ENCODE results near the gene FKBP5.

Gene FKBP5

GRCh38 chr6:35724471-35724870 is 35.8 kb upstream of the FKBP5 start:
- no peaks in the 10 kb centered on the region for H3K9me3 ChIP-seq (ENCODE audit: low read length)
- TF ChIP-seq EZH2 (IDR thresholded peaks at IDR 0.05; ENCODE audit: borderline replicate concordance, low read length) (no peak), CTCF (IDR thresholded peaks at IDR 0.05; ENCODE audit: low read length) (no peak)
- no peak overlapping the region for H3K4me3 ChIP-seq (ENCODE audit: low read depth, low read length, poor library complexity, severe bottlenecking)
- peak overlapping the region; percentile 97 for H3K27ac ChIP-seq (ENCODE audit: low read depth, low read length, poor library complexity, severe bottlenecking)
- no peak overlapping the region; the same call in 1 of the 2 replicates for H3K9ac ChIP-seq (ENCODE audit: low read length)
- H3K9me2 ChIP-seq (ENCODE audit: low read depth, low read length): no peaks in the 10 kb centered on the region
- peaks cover 3% of the 10 kb centered on the region; the same call in 1 of the 2 replicates for H3F3A ChIP-seq (ENCODE audit: insufficient read depth, low read length)
- no peaks in the 10 kb centered on the region for H3K27me3 ChIP-seq (ENCODE audit: insufficient read depth, low read length)
- no peak overlapping the region for H3K4me2 ChIP-seq (ENCODE audit: low read length)
- H2AFZ ChIP-seq (ENCODE audit: low read length): no peak overlapping the region
- peaks cover 84% of the 10 kb centered on the region for H3K4me1 ChIP-seq (ENCODE audit: insufficient read depth, low read length, severe bottlenecking)
- no peaks in the 10 kb centered on the region for H3K36me3 ChIP-seq (ENCODE audit: insufficient read depth, low read length)
- no peaks in the 10 kb centered on the region for H4K20me1 ChIP-seq (ENCODE audit: insufficient read depth, low read length)
- H3K79me2 ChIP-seq (ENCODE audit: insufficient read depth, low read length): no peaks in the 10 kb centered on the region

DNA sequence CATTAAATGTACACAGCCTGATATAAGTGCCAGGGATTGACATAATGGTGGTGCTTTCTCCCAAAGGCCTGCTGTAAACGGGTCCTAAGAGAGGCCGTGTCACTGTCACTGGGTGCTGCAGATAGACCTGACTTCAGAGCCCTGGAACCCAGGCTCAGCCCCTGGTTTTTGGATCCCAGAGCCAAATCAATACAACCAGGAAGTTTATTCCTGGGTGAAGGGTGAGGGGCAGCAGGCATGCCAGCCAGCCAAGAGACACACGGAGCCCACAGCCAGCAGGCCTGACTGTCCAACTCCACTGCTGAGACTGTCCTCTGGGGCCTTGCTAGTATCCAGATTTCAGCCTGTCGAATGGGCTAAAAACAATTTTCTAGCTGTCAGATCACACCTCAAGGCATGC is 35.3 kb upstream of the FKBP5 start:
- H2AFZ ChIP-seq (ENCODE audit: low read length): no peak overlapping the region
- peaks cover 3% of the 10 kb centered on the region; the same call in 1 of the 2 replicates for H3F3A ChIP-seq (ENCODE audit: insufficient read depth, low read length)
- peak overlapping the region; percentile 97 for H3K27ac ChIP-seq (ENCODE audit: low read depth, low read length, poor library complexity, severe bottlenecking)
- no peak overlapping the region; the same call in 1 of the 2 replicates for H3K9ac ChIP-seq (ENCODE audit: low read length)
- no peak overlapping the region for H3K4me2 ChIP-seq (ENCODE audit: low read length)
- no peak for TF ChIP-seq EZH2 (IDR thresholded peaks at IDR 0.05; ENCODE audit: borderline replicate concordance, low read length)
- peaks cover 84% of the 10 kb centered on the region for H3K4me1 ChIP-seq (ENCODE audit: insufficient read depth, low read length, severe bottlenecking)
- H3K79me2 ChIP-seq (ENCODE audit: insufficient read depth, low read length): no peaks in the 10 kb centered on the region
- no peaks in the 10 kb centered on the region for H3K36me3 ChIP-seq (ENCODE audit: insufficient read depth, low read length)
- no peak overlapping the region for H3K4me3 ChIP-seq (ENCODE audit: low read depth, low read length, poor library complexity, severe bottlenecking)
- no peaks in the 10 kb centered on the region for H3K9me2 ChIP-seq (ENCODE audit: low read depth, low read length)
- no peaks in the 10 kb centered on the region for H3K9me3 ChIP-seq (ENCODE audit: low read length)
- H4K20me1 ChIP-seq (ENCODE audit: insufficient read depth, low read length): no peaks in the 10 kb centered on the region
- no peaks in the 10 kb centered on the region for H3K27me3 ChIP-seq (ENCODE audit: insufficient read depth, low read length)

DNA sequence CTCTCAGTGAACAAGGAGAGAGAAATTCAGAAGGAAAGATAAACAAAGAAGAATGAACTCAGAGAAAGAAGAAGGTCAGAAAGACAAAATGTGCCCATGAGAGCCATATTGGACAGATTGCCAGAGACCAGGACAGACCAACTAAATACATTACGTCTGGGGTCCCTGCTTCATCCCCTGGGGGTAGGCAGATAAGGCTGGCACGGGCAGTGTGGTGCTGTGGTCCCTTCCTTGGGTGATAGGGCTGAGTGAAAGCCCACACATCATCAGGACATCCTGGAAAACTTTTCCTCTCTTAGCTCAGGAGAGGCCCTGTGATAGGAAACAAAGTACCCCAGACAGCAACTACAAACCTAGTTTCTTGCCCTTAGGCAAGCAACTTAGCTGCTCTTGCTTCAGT is 34.9 kb upstream of the FKBP5 start:
- Histone ChIP-seq H3F3A (ENCODE audit: insufficient read depth, low read length) (peaks cover 7% of the 10 kb centered on the region; the same call in 1 of the 2 replicates), H3K27ac (ENCODE audit: low read depth, low read length, poor library complexity, severe bottlenecking) (peak overlapping the region; percentile 97), H3K27me3 (ENCODE audit: insufficient read depth, low read length) (no peaks in the 10 kb centered on the region), H3K36me3 (ENCODE audit: insufficient read depth, low read length) (no peaks in the 10 kb centered on the region), H3K4me1 (ENCODE audit: insufficient read depth, low read length, severe bottlenecking) (peaks cover 84% of the 10 kb centered on the region), H3K9me2 (ENCODE audit: low read depth, low read length) (no peaks in the 10 kb centered on the region), H3K79me2 (ENCODE audit: insufficient read depth, low read length) (no peaks in the 10 kb centered on the region), H3K4me2 (ENCODE audit: low read length) (no peak overlapping the region), H3K9ac (ENCODE audit: low read length) (no peak overlapping the region; the same call in 1 of the 2 replicates), H3K4me3 (ENCODE audit: low read depth, low read length, poor library complexity, severe bottlenecking) (no peak overlapping the region), H2AFZ (ENCODE audit: low read length) (no peak overlapping the region), H3K9me3 (ENCODE audit: low read length) (no peaks in the 10 kb centered on the region), H4K20me1 (ENCODE audit: insufficient read depth, low read length) (no peaks in the 10 kb centered on the region)
- no peak for TF ChIP-seq EZH2 (IDR thresholded peaks at IDR 0.05; ENCODE audit: borderline replicate concordance, low read length)
- TF ChIP-seq CTCF (IDR thresholded peaks at IDR 0.05; ENCODE audit: low read length): no peak

DNA sequence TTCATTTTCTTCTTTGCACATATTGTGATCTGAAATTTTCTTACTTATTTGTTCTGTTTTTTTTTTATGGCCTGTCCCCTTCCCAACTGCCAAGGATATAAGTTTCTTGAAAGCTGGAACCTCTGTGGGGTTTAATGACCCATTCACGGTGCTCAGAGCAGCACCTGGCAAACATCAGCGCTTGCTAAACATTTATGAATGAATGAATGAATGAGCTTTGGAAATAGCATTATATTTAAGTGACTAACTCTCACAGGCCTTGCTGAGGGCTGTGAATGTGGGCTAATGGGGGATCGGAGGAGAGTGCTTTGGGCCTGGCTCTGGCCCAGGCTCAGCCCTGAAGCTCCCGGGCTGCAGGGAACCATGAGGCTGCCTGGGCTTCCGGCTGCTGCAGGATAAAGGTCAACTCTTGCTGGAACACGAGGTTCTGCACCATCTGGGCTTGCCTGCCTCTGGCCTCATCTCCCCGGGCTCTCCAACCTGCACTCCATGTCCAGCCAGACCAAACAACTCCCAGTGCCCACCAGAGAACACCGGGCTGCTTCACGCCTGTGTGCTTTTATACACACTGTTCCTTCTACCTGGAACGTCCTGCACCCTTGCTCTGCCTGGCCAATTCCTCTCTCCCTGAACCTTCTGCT is 33.5 kb upstream of the FKBP5 start:
- Histone ChIP-seq H3K79me2 (ENCODE audit: insufficient read depth, low read length) (no peaks in the 10 kb centered on the region), H3K27ac (ENCODE audit: low read depth, low read length, poor library complexity, severe bottlenecking) (peak overlapping the region; percentile 8), H3K4me2 (ENCODE audit: low read length) (no peak overlapping the region), H3K27me3 (ENCODE audit: insufficient read depth, low read length) (no peaks in the 10 kb centered on the region), H3F3A (ENCODE audit: insufficient read depth, low read length) (peaks cover 10% of the 10 kb centered on the region; the same call in 1 of the 2 replicates), H3K9ac (ENCODE audit: low read length) (no peak overlapping the region), H3K9me3 (ENCODE audit: low read length) (no peaks in the 10 kb centered on the region), H3K4me3 (ENCODE audit: low read depth, low read length, poor library complexity, severe bottlenecking) (no peak overlapping the region), H3K4me1 (ENCODE audit: insufficient read depth, low read length, severe bottlenecking) (peaks cover 86% of the 10 kb centered on the region), H2AFZ (ENCODE audit: low read length) (no peak overlapping the region), H3K36me3 (ENCODE audit: insufficient read depth, low read length) (no peaks in the 10 kb centered on the region), H3K9me2 (ENCODE audit: low read depth, low read length) (no peaks in the 10 kb centered on the region), H4K20me1 (ENCODE audit: insufficient read depth, low read length) (no peaks in the 10 kb centered on the region)
- no peak for TF ChIP-seq EZH2 (IDR thresholded peaks at IDR 0.05; ENCODE audit: borderline replicate concordance, low read length)
- no peak for TF ChIP-seq CTCF (IDR thresholded peaks at IDR 0.05; ENCODE audit: low read length)

Data from OCI-LY1 (cell line).